Astrocyte (in vitro differentiated cells and primary cell): ENCODE results near the gene PAX5. TPM values are rescaled to one million over a fixed set of nuclear protein-coding genes. Genes with fewer than 3 reads are reported as not detected.

Source experiments
- DNase-seq: peaks from one replicate; pipeline ENCODE4 v3.0.0-alpha.2; 2010; ENCODE audit warnings: low read depth
- FAIRE-seq: peaks from 2 replicates; lab custom pipeline; 2011; peaks lifted over from hg19 to GRCh38; lab: Jason Lieb, UNC
- H2AFZ ChIP-seq: 2 replicates; pipeline ENCODE4 v1.6.0; 2012; ENCODE audit warnings: low read depth, low read length, inconsistent platforms
- H3K27ac ChIP-seq: 2 replicates; pipeline ENCODE4 v1.5.1; 2011; ENCODE audit warnings: low read depth, low read length, inconsistent platforms
- H3K27me3 ChIP-seq: 2 replicates; pipeline ENCODE4 v1.6.0; 2011; ENCODE audit warnings: low read length, inconsistent platforms; ENCODE audit not compliant: insufficient read depth
- H3K36me3 ChIP-seq: 2 replicates; pipeline ENCODE4 v1.5.1; 2011; ENCODE audit warnings: low read length, inconsistent platforms; ENCODE audit not compliant: insufficient read depth
- H3K4me1 ChIP-seq: 2 replicates; pipeline ENCODE4 v1.5.1; 2011; ENCODE audit warnings: low read length, inconsistent platforms; ENCODE audit not compliant: insufficient read depth
- H3K4me2 ChIP-seq: 2 replicates; pipeline ENCODE4 v1.6.0; 2012; ENCODE audit warnings: low read length, inconsistent platforms
- H3K4me3 ChIP-seq: 2 replicates; pipeline ENCODE4 v1.5.1; 2011; ENCODE audit warnings: low read depth, mild to moderate bottlenecking, low read length, inconsistent platforms; ENCODE audit not compliant: insufficient read depth
- H3K79me2 ChIP-seq: 2 replicates; pipeline ENCODE4 v1.6.0; 2012; ENCODE audit warnings: mild to moderate bottlenecking, low read length, inconsistent platforms; ENCODE audit not compliant: insufficient read depth
- H3K9ac ChIP-seq: 2 replicates; pipeline ENCODE4 v1.6.0; 2012; ENCODE audit warnings: mild to moderate bottlenecking, low read length, inconsistent platforms
- H3K9me3 ChIP-seq: 2 replicates; pipeline ENCODE4 v1.5.1; 2012; ENCODE audit warnings: low read depth, mild to moderate bottlenecking, low read length, inconsistent platforms; ENCODE audit not compliant: insufficient read depth
- H4K20me1 ChIP-seq: 2 replicates; pipeline ENCODE4 v1.6.0; 2012; ENCODE audit warnings: low read length, inconsistent platforms; ENCODE audit not compliant: insufficient read depth
- H3K27ac Mint-ChIP-seq: one replicate; pipeline ENCODE4 v1.8.0; 2021; ENCODE audit warnings: mild to moderate bottlenecking, mixed read lengths; ENCODE audit not compliant: unreplicated experiment
- H3K27me3 Mint-ChIP-seq: one replicate; pipeline ENCODE4 v1.8.0; 2021; ENCODE audit warnings: low read depth, mixed read lengths; ENCODE audit not compliant: unreplicated experiment
- H3K36me3 Mint-ChIP-seq: one replicate; pipeline ENCODE4 v1.8.0; 2021; ENCODE audit warnings: low read depth, mixed read lengths; ENCODE audit not compliant: unreplicated experiment
- H3K4me1 Mint-ChIP-seq: one replicate; pipeline ENCODE4 v1.8.0; 2021; ENCODE audit warnings: low read depth, mixed read lengths; ENCODE audit not compliant: unreplicated experiment
- H3K4me3 Mint-ChIP-seq: one replicate; pipeline ENCODE4 v1.8.0; 2021; ENCODE audit warnings: mild to moderate bottlenecking, moderate library complexity, mixed read lengths; ENCODE audit not compliant: unreplicated experiment
- H3K9me3 Mint-ChIP-seq: one replicate; pipeline ENCODE4 v1.8.0; 2021; ENCODE audit warnings: mild to moderate bottlenecking, mixed read lengths; ENCODE audit not compliant: unreplicated experiment
- EZH2 ChIP-seq: IDR thresholded peaks from 2 replicates; pipeline ENCODE4 v1.6.1; 2012; ENCODE audit warnings: mild to moderate bottlenecking, low read length, inconsistent platforms; ENCODE audit not compliant: insufficient read depth
- total RNA-seq: library from RNA; stranded (reverse); gene quantifications from 2 replicates; pipeline ENCODE4 v1.2.1, GENCODE V29; 2021
- TF ChIP-seq, protein P1 (sequence below): IDR thresholded peaks from 2 replicates; pipeline ENCODE4 v1.5.1; 2011; ENCODE audit warnings: low read depth, mild to moderate bottlenecking, inconsistent platforms, low read length, moderate library complexity; ENCODE audit not compliant: insufficient read depth

PAX5 gene
- total RNA-seq, 1 donor from 2014 or later, result not detected

DNA sequence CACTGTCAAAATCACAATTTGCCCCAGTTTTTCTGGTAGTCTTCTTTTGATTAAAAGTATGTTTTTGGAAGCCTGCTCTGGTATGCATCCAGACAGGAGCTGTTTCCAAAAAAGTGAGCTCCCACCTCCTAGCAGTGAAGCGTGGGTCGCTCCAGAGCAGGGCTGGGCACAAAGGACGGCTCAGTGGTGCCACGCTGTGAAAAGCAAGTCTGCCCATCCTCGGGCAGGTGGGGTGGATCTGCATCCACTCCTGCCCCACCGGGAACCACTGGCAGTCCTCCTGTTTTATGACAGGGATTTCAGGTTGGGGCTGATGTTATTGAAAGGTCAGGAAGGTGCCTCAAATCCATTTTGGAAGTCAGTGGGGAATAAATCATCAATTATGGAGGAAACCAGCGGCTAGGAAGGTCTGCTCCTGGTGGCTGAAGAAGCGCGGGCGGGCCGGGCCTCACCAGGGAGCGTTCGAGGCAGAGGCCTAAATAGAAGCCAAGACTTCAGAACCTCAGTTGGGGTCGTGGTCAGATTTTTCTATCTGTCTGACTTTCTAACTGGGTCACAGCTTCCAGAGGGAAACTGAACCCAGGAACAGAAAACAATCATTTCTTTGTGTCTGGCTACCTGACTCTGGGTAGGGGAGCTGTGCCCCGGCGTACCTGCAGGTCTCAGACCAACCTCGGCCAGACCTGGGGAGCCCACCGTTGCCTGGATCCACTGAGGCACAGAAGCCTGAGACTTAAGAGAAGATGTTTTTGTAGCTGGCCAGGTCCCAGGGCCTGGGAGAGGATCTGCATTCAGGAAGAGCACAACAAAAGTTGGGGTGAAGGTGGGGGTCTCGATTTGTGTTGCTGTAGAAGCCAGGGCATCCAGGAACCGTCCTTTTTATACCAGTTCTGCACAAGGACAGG, 168.1 kb downstream of the PAX5 start:
- Mint-ChIP-seq H3K27ac (no peak overlapping the region), H3K4me1 (no peaks in the 10 kb centered on the region), H3K4me3 (no peak overlapping the region), H3K36me3 (no peaks in the 10 kb centered on the region), H3K27me3 (peaks cover 78% of the 10 kb centered on the region), H3K9me3 (peaks cover 2% of the 10 kb centered on the region)
- Histone ChIP-seq H3K27me3 (peaks cover 50% of the 10 kb centered on the region), H3K9ac (no peak overlapping the region), H4K20me1 (no peaks in the 10 kb centered on the region), H3K4me1 (no peaks in the 10 kb centered on the region), H3K27ac (no peak overlapping the region), H3K36me3 (no peaks in the 10 kb centered on the region), H2AFZ (no peak overlapping the region), H3K9me3 (no peaks in the 10 kb centered on the region), H3K4me2 (no peak overlapping the region), H3K79me2 (no peaks in the 10 kb centered on the region), H3K4me3 (no peak overlapping the region)
- FAIRE-seq, result no peak
- DNase-seq, result no peak
- no peak for TF ChIP-seq EZH2
- TF ChIP-seq, protein P1, sequence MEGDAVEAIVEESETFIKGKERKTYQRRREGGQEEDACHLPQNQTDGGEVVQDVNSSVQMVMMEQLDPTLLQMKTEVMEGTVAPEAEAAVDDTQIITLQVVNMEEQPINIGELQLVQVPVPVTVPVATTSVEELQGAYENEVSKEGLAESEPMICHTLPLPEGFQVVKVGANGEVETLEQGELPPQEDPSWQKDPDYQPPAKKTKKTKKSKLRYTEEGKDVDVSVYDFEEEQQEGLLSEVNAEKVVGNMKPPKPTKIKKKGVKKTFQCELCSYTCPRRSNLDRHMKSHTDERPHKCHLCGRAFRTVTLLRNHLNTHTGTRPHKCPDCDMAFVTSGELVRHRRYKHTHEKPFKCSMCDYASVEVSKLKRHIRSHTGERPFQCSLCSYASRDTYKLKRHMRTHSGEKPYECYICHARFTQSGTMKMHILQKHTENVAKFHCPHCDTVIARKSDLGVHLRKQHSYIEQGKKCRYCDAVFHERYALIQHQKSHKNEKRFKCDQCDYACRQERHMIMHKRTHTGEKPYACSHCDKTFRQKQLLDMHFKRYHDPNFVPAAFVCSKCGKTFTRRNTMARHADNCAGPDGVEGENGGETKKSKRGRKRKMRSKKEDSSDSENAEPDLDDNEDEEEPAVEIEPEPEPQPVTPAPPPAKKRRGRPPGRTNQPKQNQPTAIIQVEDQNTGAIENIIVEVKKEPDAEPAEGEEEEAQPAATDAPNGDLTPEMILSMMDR, result no peak

DNA sequence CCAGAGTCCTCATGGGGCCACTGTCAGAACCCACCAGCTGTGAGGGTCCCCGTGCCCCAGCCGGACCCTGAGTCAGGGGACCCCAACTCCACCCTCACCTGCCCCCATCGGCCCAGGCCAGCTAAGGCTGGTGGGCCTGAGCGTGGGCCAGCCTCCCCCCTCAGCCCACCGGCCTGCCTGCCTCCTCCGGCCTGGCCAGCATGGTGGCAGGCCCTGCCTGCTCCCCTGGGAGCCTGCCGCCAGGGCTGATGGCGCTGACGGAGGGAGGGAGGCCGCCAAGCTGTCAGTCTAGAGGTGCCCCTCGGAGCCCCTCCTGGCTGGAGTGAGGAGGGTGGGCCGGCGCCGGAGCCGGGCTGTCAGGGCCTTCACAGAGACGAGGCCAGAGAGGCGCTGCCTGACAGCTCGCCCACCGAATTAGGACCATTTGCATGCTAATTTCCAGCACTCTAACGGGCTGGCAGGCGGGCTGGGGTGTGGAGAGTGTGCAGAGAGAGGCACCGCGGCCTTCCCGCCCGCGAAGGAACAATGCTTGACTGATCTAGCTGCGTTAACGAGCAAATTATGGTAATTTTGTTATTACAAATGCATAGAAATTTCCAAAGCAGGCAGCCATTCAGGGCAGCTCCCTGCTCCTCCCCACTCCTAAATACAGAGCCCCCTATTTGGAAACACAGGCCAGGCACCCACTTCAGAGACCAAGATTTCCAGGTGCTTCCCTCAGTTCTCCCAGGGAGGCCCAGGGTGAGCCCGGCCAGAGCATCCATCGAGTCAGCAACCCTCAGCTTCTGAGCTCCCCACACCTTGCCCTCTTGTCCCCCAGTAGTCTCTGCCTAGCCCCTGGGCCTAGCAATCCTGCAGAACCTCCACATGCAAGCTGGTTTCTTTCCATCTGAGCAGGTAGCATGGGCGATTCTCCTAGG, 169.3 kb downstream of the PAX5 start:
- no peak for FAIRE-seq
- no peaks in the 10 kb centered on the region for H4K20me1 ChIP-seq
- TF ChIP-seq, protein P1, result no peak
- no peak for TF ChIP-seq EZH2
- H3K27me3 ChIP-seq, result peaks cover 46% of the 10 kb centered on the region
- no peak overlapping the region for H3K27ac ChIP-seq
- no peaks in the 10 kb centered on the region for H3K4me1 ChIP-seq
- Mint-ChIP-seq H3K27ac (no peak overlapping the region), H3K4me3 (no peak overlapping the region), H3K9me3 (peaks cover 2% of the 10 kb centered on the region), H3K4me1 (no peaks in the 10 kb centered on the region), H3K36me3 (no peaks in the 10 kb centered on the region), H3K27me3 (peaks cover 82% of the 10 kb centered on the region)
- no peaks in the 10 kb centered on the region for H3K36me3 ChIP-seq
- DNase-seq, result no peak
- H3K9me3 ChIP-seq, result no peaks in the 10 kb centered on the region
- no peak overlapping the region for H3K9ac ChIP-seq
- no peak overlapping the region for H2AFZ ChIP-seq
- no peak overlapping the region for H3K4me2 ChIP-seq
- H3K79me2 ChIP-seq, result no peaks in the 10 kb centered on the region
- H3K4me3 ChIP-seq, result no peak overlapping the region
